Spleen (tissue), 11 donors: ENCODE measurements around the gene ZNF598. TPM values are rescaled to one million over a fixed set of nuclear protein-coding genes. Genes with fewer than 3 reads are reported as not detected.
A peak's percentile ranks its signal among the peaks of the same experiment; 100 is the strongest.

Source experiments
- DNase-seq: peaks from one replicate; pipeline ENCODE4 v3.0.0-alpha.2; 2020
- H3K27ac ChIP-seq, 8 donors: fragments of 200-600 bp; sonication (generic) in 7 of 8; 1 replicate in 4 of 8; 2 replicates in 4 of 8; pipeline versions ENCODE4 v1.5.0 to v1.8.0; 2016 to 2021; ENCODE audit warnings: inconsistent platforms in 4 of 8, mild to moderate bottlenecking in 4 of 8, moderate library complexity in 1 of 8
- H3K27me3 ChIP-seq, 7 donors: fragments of 200-600 bp; sonication (generic) in 6 of 7; replicated peaks in 1 of 7; 1 replicate in 4 of 7; 2 replicates in 3 of 7; pipeline versions ENCODE4 v1.5.0 to v1.8.0; 2016 to 2021; ENCODE audit warnings: inconsistent platforms in 3 of 7, mild to moderate bottlenecking in 1 of 7
- H3K36me3 ChIP-seq, 6 donors: fragments of 200-600 bp; sonication (generic) in 5 of 6; 1 replicate in 4 of 6; 2 replicates in 2 of 6; pipeline versions ENCODE4 v1.5.0 to v1.8.0; 2016 to 2021; ENCODE audit warnings: inconsistent platforms in 2 of 6
- H3K4me1 ChIP-seq, 6 donors: fragments of 200-600 bp; sonication (generic) in 5 of 6; 1 replicate in 3 of 6; 2 replicates in 3 of 6; pipeline versions ENCODE4 v1.5.0 to v1.8.0; 2016 to 2021; ENCODE audit warnings: inconsistent platforms in 3 of 6
- H3K4me3 ChIP-seq, 8 donors: fragments of 200-600 bp; sonication (generic) in 7 of 8; 1 replicate in 4 of 8; 2 replicates in 4 of 8; pipeline versions ENCODE4 v1.5.0 to v1.8.0; 2016 to 2021; ENCODE audit warnings: inconsistent platforms in 4 of 8, mild to moderate bottlenecking in 4 of 8, moderate library complexity in 2 of 8
- H3K9me3 ChIP-seq, 8 donors: fragments of 200-600 bp; sonication (generic) in 7 of 8; 1 replicate in 4 of 8; 2 replicates in 4 of 8; pipeline versions ENCODE4 v1.5.0 to v1.8.0; 2016 to 2021; ENCODE audit warnings: inconsistent platforms in 4 of 8
- POLR2A ChIP-seq, 3 donors: fragments of 450-650 bp; IDR thresholded peaks; one replicate each; pipeline ENCODE4 v1.5.1; 2017; ENCODE audit warnings: antibody characterized with exemption in 3 of 3, mild to moderate bottlenecking in 1 of 3
- POLR2AphosphoS5 ChIP-seq, 3 donors: sonication (generic); formaldehyde crosslinking; IDR thresholded peaks; one replicate each; pipeline ENCODE4 v1.5.1; 2017; ENCODE audit warnings: antibody characterized with exemption in 3 of 3
- WGBS, 5 donors: extraction: QIAGEN DNeasy Blood & Tissue Kit in 3 of 5; methylation state at CpG; one replicate each; pipeline versions ENCODE4 v1.1.5 to v1.1.7; 2013 to 2018; 5-methylcytosine and 5-hydroxymethylcytosine counted together
- intact Hi-C: fragments of 100-400 bp; cut with DNase I; formaldehyde crosslinking; loops from one replicate; pipeline ENCODE4 v1.15.0; 2023; ENCODE audit warnings: low total_unique reads
- polyA plus RNA-seq, 3 donors: library from polyadenylated mRNA; stranded (reverse); fragments of 200-250 nt; gene quantifications; one replicate each; pipeline ENCODE4 v1.2.1, GENCODE V29; 2013
- total RNA-seq, 7 donors: library from RNA; depleted of rRNA in 3 of 7; stranded (reverse); fragments of >200 nt in 3 of 7; fragmentation: NEBNext Ultra II Directional in 4 of 7; extraction: Animal tissue kit (Norgen Biotek cat#: 25700) in 4 of 7; gene quantifications; one replicate each; pipeline versions ENCODE4 v1.1.0 to v1.2.1, GENCODE V29; 2016 to 2021
- TF ChIP-seq, protein P1 (sequence below), 11 experiments: fragments of 200-600 bp in 7 of 11; fragments of 450-650 bp in 4 of 11; sonication (generic) in 4 of 11; IDR thresholded peaks in 8 of 11; conservative IDR thresholded peaks in 3 of 11; 1 replicate in 7 of 11; 2 replicates in 4 of 11; pipeline versions ENCODE4 v1.4.0 to v1.8.0; 2016 to 2021; ENCODE audit warnings: antibody characterized with exemption in 11 of 11, inconsistent platforms in 4 of 11, mild to moderate bottlenecking in 1 of 11
- donor health status: healthy with polysubstance abuse.
- donor health status: DM: no; HTN: no; CAD: no; lungs with moderate emphysema.
- donor health status: DM: no; HTN: no; CAD: no.
- donor health status: Bipolar disorder and iron deficiency.
- donor health status: healthy.
- donor health status: DM: no; HTN: no; CAD: no.
- donor health status: DM: yes; HTN: yes; CAD: no.

Gene ZNF598
- total and polyA plus RNA-seq, 10 donors: 21.8 to 56.2 (median 42.0) TPM

- DNase-seq: peak; percentile 82
- Histone ChIP-seq H3K27me3 (no peaks in the 10 kb centered on the region), H3K36me3 (peaks cover 5 to 48% (median 29%) of the 10 kb centered on the region in 6 donors), H3K27ac (peak overlapping the region in 5 of 8 donors; percentile 23 to 95 (median 49)), H3K4me1 (peaks cover 54 to 75% (median 68%) of the 10 kb centered on the region in 6 donors), H3K9me3 (no peaks in the 10 kb centered on the region), H3K4me3 (peak overlapping the region in 1 of 8 donors; percentile 35)
- WGBS, 5 donors: 34 to 52% (median 43%) methylated on average over 15 to 21 of the region's 21 CpGs
- TF ChIP-seq, protein P1, sequence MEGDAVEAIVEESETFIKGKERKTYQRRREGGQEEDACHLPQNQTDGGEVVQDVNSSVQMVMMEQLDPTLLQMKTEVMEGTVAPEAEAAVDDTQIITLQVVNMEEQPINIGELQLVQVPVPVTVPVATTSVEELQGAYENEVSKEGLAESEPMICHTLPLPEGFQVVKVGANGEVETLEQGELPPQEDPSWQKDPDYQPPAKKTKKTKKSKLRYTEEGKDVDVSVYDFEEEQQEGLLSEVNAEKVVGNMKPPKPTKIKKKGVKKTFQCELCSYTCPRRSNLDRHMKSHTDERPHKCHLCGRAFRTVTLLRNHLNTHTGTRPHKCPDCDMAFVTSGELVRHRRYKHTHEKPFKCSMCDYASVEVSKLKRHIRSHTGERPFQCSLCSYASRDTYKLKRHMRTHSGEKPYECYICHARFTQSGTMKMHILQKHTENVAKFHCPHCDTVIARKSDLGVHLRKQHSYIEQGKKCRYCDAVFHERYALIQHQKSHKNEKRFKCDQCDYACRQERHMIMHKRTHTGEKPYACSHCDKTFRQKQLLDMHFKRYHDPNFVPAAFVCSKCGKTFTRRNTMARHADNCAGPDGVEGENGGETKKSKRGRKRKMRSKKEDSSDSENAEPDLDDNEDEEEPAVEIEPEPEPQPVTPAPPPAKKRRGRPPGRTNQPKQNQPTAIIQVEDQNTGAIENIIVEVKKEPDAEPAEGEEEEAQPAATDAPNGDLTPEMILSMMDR (IDR thresholded peaks at IDR 0.05 in 8 of 11, conservative IDR thresholded peaks at IDR 0.05 in 3 of 11): peak in 7 of 11 experiments; percentile 14 to 53 (median 33)
- TF ChIP-seq POLR2A (IDR thresholded peaks at IDR 0.05): no peak
- peak in 2 of 3 donors; percentile 49 to 61 for TF ChIP-seq POLR2AphosphoS5 (IDR thresholded peaks at IDR 0.05)
- intact Hi-C loops: no loop called here
Measured at GRCh38 chr16:2005646-2006045, 4.0 kb downstream of the ZNF598 start.

- TF ChIP-seq POLR2A (IDR thresholded peaks at IDR 0.05) (no peak), POLR2AphosphoS5 (IDR thresholded peaks at IDR 0.05) (peak in 1 of 3 donors; percentile 49)
- peaks cover 48 to 72% (median 61%) of the 10 kb centered on the region in 6 donors for H3K4me1 ChIP-seq
- peak overlapping the region in 2 of 8 donors; percentile 12 to 35 for H3K4me3 ChIP-seq
- no peaks in the 10 kb centered on the region for H3K27me3 ChIP-seq
- peak overlapping the region in 5 of 8 donors; percentile 22 to 95 (median 49) for H3K27ac ChIP-seq
- whole genome bisulfite sequencing, 5 donors: 55 to 67% (median 65%) methylated on average over 22 to 34 of the region's 34 CpGs
- peak; percentile 76 for DNase-seq
- H3K36me3 ChIP-seq: peaks cover 5 to 55% (median 36%) of the 10 kb centered on the region in 6 donors
- intact Hi-C loops: no loop called here
- H3K9me3 ChIP-seq: no peaks in the 10 kb centered on the region
Measured at GRCh38 chr16:2004795-2005517, 4.7 kb downstream of the ZNF598 start.

- no peaks in the 10 kb centered on the region for H3K27me3 ChIP-seq
- peak overlapping the region in 1 of 8 donors; percentile 2 for H3K27ac ChIP-seq
- H3K36me3 ChIP-seq: peaks cover 5 to 64% (median 45%) of the 10 kb centered on the region in 6 donors
- peaks cover 48 to 76% (median 59%) of the 10 kb centered on the region in 6 donors for H3K4me1 ChIP-seq
- TF ChIP-seq, protein P1 (IDR thresholded peaks at IDR 0.05 in 8 of 11, conservative IDR thresholded peaks at IDR 0.05 in 3 of 11): peak; percentile 85 to 97 (median 93)
- TF ChIP-seq POLR2A (IDR thresholded peaks at IDR 0.05) (no peak), POLR2AphosphoS5 (IDR thresholded peaks at IDR 0.05) (peak; percentile 53 to 83 (median 70))
- intact Hi-C loops: no loop called here
- no peaks in the 10 kb centered on the region for H3K9me3 ChIP-seq
- peak; percentile 97 for DNase-seq
- peak overlapping the region in 4 of 8 donors; percentile 1 to 36 (median 9) for H3K4me3 ChIP-seq
- WGBS, 5 donors: 36 to 52% (median 37%) methylated on average over 28 to 36 of the region's 36 CpGs
Measured at GRCh38 chr16:2003827-2004641, 5.6 kb downstream of the ZNF598 start.

- Histone ChIP-seq H3K9me3 (no peaks in the 10 kb centered on the region), H3K4me3 (no peak overlapping the region), H3K27me3 (no peaks in the 10 kb centered on the region), H3K27ac (peak overlapping the region in 1 of 8 donors; percentile 2), H3K4me1 (peaks cover 41 to 69% (median 52%) of the 10 kb centered on the region in 6 donors), H3K36me3 (peaks cover 5 to 72% (median 52%) of the 10 kb centered on the region in 6 donors)
- peak; percentile 68 for DNase-seq
- WGBS, 5 donors: 82 to 96% (median 84%) methylated on average over 4 to 8 of the region's 8 CpGs
- intact Hi-C loops: no loop called here
- TF ChIP-seq POLR2AphosphoS5 (IDR thresholded peaks at IDR 0.05) (no peak), POLR2A (IDR thresholded peaks at IDR 0.05) (no peak)
- TF ChIP-seq, protein P1 (IDR thresholded peaks at IDR 0.05 in 8 of 11, conservative IDR thresholded peaks at IDR 0.05 in 3 of 11): no peak
Measured at GRCh38 chr16:2003231-2003826, 6.3 kb downstream of the ZNF598 start.
